Measurements from ENCODE around the gene GTF2A2. TPM values are rescaled to one million over a fixed set of nuclear protein-coding genes. Genes with fewer than 3 reads are reported as not detected.

The GTF2A2 gene
- total and polyA plus RNA-seq, 5 donors, result 115 to 145 (median 124) TPM

DNA sequence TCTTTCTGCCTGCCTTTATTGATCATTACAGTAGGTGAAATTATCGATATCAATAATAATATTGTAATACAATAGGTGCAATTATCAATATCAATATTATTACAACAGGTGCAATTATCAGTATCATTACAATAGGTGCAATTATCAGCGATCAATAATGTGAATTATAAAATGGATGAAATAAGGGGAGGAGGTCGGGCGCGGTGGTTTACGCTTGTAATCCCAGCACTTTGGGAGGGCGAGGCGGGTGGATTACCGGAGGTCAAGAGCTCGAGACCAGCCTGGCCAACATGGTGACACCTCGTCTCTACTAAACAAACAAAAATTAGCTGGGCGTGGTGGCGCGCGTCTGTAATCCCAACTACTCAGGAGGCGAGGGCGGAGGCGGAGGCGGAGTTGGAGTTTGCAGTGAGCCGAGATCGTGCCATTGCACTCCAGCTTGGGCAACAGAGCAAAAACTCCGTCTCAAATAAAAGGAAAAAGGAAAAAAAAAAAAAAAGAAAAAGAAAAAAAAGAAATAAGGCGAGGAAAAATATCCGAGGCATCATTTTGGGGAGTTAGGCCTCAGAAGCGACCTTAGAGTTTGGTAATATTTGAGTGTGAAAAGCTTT, 32.4 kb upstream of the GTF2A2 start:
- H3K27me3 ChIP-seq (ENCODE audit: control insufficient read depth, insufficient read depth), result no peaks in the 10 kb centered on the region

GRCh38 chr15:59688782-59689625, 31.7 kb upstream of the GTF2A2 start, which contains the start of gene BNIP2:
Gene BNIP2 (minus strand): TSS chr15:59689320. CDS start chr15:59682457, 6,863 bp downstream.
- Histone ChIP-seq H3K4me3 (ENCODE audit: low read length) (peak within 1 kb of the TSS; percentile 83), H3K4me1 (ENCODE audit: control insufficient read depth, insufficient read depth, low read length) (peaks cover 5% of the 10 kb centered on the region), H3K27ac (ENCODE audit: low read length) (peak within 1 kb of the TSS; percentile 97), H3K27me3 (ENCODE audit: control insufficient read depth, insufficient read depth) (no peaks in the 10 kb centered on the region), H3K9me3 (ENCODE audit: control insufficient read depth, low read length) (no peaks in the 10 kb centered on the region)
- ATAC-seq, result peak; percentile 98 to 99
- peak; percentile 100 for DNase-seq
- under 1% methylated on average over 78 of the region's 78 CpGs for WGBS
- intact Hi-C loops (cut with DNase I), result no loop called here

More for the DNA sequence above, 32.4 kb upstream of the GTF2A2 start:
- WGBS, result 3% methylated on average over 25 of the region's 25 CpGs
- peak; percentile 72 to 76 for ATAC-seq
- H3K9me3 ChIP-seq (ENCODE audit: control insufficient read depth, low read length), result no peaks in the 10 kb centered on the region
- peak; percentile 88 to 96 (median 93) for DNase-seq
- intact Hi-C loops (cut with DNase I), result loop anchor here in 1 of 4 donors (10.0 kb wide), 1 partner anchor 625 kb away; no protein-coding TSS in a partner anchor
- H3K4me1 ChIP-seq (ENCODE audit: control insufficient read depth, insufficient read depth, low read length), result peaks cover 5% of the 10 kb centered on the region
- peak overlapping the region; percentile 83 for H3K4me3 ChIP-seq (ENCODE audit: low read length)
- peak overlapping the region; percentile 94 for H3K27ac ChIP-seq (ENCODE audit: low read length)

GRCh38 chr15:59688423-59688781, 31.1 kb upstream of the GTF2A2 start:
- H3K9me3 ChIP-seq (ENCODE audit: control insufficient read depth, low read length), result no peaks in the 10 kb centered on the region
- H3K27ac ChIP-seq (ENCODE audit: low read length), result peak overlapping the region; percentile 97
- peak in 1 of 2 donors; percentile 1 for ATAC-seq
- H3K4me3 ChIP-seq (ENCODE audit: low read length), result peak overlapping the region; percentile 83
- DNase-seq, result no peak
- under 1% methylated on average over 15 of the region's 15 CpGs for WGBS
- peaks cover 5% of the 10 kb centered on the region for H3K4me1 ChIP-seq (ENCODE audit: control insufficient read depth, insufficient read depth, low read length)
- intact Hi-C loops (cut with DNase I), result no loop called here
- no peaks in the 10 kb centered on the region for H3K27me3 ChIP-seq (ENCODE audit: control insufficient read depth, insufficient read depth)

DNA sequence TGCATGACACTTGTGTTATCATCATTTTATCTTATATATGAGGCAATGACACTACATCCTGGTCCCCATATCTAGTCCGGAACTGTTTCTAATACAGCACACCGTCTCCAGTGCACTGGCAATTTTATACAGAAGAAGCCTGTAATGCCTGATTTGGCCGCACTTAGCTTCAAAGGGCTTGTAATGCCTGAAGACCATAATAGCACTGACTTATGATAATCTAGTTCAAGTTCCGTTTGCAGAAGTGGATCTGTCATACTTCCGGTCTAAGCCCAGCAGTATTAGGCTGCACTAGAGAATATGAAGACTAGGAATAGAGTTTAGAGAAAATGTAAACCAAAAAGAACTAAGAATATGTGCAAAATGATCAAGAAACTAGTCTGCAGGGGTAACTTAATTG, 30.5 kb upstream of the GTF2A2 start:
- H3K27ac ChIP-seq (ENCODE audit: low read length), result peak overlapping the region; percentile 48
- intact Hi-C loops (cut with DNase I), result no loop called here
- no peak for DNase-seq

GRCh38 chr15:59686389-59686788, 29.1 kb upstream of the GTF2A2 start:
- WGBS, result 70% methylated on average over 7 of the region's 7 CpGs
- Histone ChIP-seq H3K4me1 (ENCODE audit: control insufficient read depth, insufficient read depth, low read length) (peaks cover 5% of the 10 kb centered on the region), H3K27me3 (ENCODE audit: control insufficient read depth, insufficient read depth) (no peaks in the 10 kb centered on the region), H3K9me3 (ENCODE audit: control insufficient read depth, low read length) (no peaks in the 10 kb centered on the region), H3K27ac (ENCODE audit: low read length) (peak overlapping the region; percentile 64), H3K4me3 (ENCODE audit: low read length) (no peak overlapping the region)
- intact Hi-C loops (cut with DNase I), result no loop called here
- ATAC-seq (no peak), DNase-seq (peak in 1 of 3 donors; percentile 50)

More for the DNA sequence above, 30.5 kb upstream of the GTF2A2 start:
- WGBS, result 17% methylated on average over 5 of the region's 5 CpGs
- no peak for ATAC-seq
- H3K9me3 ChIP-seq (ENCODE audit: control insufficient read depth, low read length), result no peaks in the 10 kb centered on the region
- H3K4me1 ChIP-seq (ENCODE audit: control insufficient read depth, insufficient read depth, low read length), result peaks cover 5% of the 10 kb centered on the region
- no peaks in the 10 kb centered on the region for H3K27me3 ChIP-seq (ENCODE audit: control insufficient read depth, insufficient read depth)
- peak overlapping the region; percentile 83 for H3K4me3 ChIP-seq (ENCODE audit: low read length)

- Histone ChIP-seq H3K4me1 (ENCODE audit: control insufficient read depth, insufficient read depth, low read length) (peaks cover 5% of the 10 kb centered on the region), H3K27ac (ENCODE audit: low read length) (peak overlapping the region; percentile 64), H3K4me3 (ENCODE audit: low read length) (no peak overlapping the region), H3K9me3 (ENCODE audit: control insufficient read depth, low read length) (no peaks in the 10 kb centered on the region), H3K27me3 (ENCODE audit: control insufficient read depth, insufficient read depth) (no peaks in the 10 kb centered on the region)
- ATAC-seq (no peak), DNase-seq (no peak)
- WGBS, result 18% methylated on average over 1 of the region's 1 CpG
- intact Hi-C loops (cut with DNase I), result no loop called here
These were observed 28.5 kb upstream of the GTF2A2 start for GRCh38 chr15:59685737-59686297.

GRCh38 chr15:59680870-59681269, 23.6 kb upstream of the GTF2A2 start:
- Histone ChIP-seq H3K27me3 (ENCODE audit: control insufficient read depth, insufficient read depth) (no peaks in the 10 kb centered on the region), H3K4me3 (ENCODE audit: low read length) (no peak overlapping the region), H3K27ac (ENCODE audit: low read length) (no peak overlapping the region), H3K9me3 (ENCODE audit: control insufficient read depth, low read length) (no peaks in the 10 kb centered on the region), H3K4me1 (ENCODE audit: control insufficient read depth, insufficient read depth, low read length) (peaks cover 2% of the 10 kb centered on the region)
- DNase-seq, result no peak
- intact Hi-C loops (cut with DNase I), result no loop called here
- ATAC-seq, result no peak
- 95% methylated on average over 4 of the region's 5 CpGs for WGBS

GRCh38 chr15:59680346-59680745, 23.0 kb upstream of the GTF2A2 start:
- no peaks in the 10 kb centered on the region for H3K9me3 ChIP-seq (ENCODE audit: control insufficient read depth, low read length)
- intact Hi-C loops (cut with DNase I), result no loop called here

DNA sequence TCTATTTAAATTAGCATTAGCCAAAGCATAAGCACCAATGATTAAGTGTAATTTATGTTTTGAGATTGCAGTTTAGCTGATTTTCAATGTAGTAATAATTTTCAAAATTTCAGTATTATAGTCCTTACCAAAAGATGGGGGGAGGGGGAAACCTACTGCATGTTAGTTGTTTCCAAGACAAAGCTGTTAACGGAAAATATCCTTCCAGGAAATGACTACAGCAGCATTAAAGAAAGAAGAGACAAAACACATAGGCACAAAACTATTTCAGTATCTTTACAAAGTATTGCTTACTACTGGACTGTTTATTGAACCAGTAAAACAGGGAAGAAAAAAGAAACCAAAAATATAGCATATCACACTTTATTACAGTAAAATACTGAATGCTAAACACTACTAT, 21.3 kb upstream of the GTF2A2 start:
- Histone ChIP-seq H3K27me3 (ENCODE audit: control insufficient read depth, insufficient read depth) (no peaks in the 10 kb centered on the region), H3K4me1 (ENCODE audit: control insufficient read depth, insufficient read depth, low read length) (no peaks in the 10 kb centered on the region), H3K4me3 (ENCODE audit: low read length) (no peak overlapping the region), H3K27ac (ENCODE audit: low read length) (no peak overlapping the region), H3K9me3 (ENCODE audit: control insufficient read depth, low read length) (no peaks in the 10 kb centered on the region)
- 57% methylated on average over 1 of the region's 1 CpG for WGBS
- ATAC-seq (no peak), DNase-seq (no peak)
- intact Hi-C loops (cut with DNase I), result no loop called here

More at GRCh38 chr15:59680346-59680745, 23.0 kb upstream of the GTF2A2 start:
- Histone ChIP-seq H3K27me3 (ENCODE audit: control insufficient read depth, insufficient read depth) (no peaks in the 10 kb centered on the region), H3K4me1 (ENCODE audit: control insufficient read depth, insufficient read depth, low read length) (peaks cover 2% of the 10 kb centered on the region), H3K27ac (ENCODE audit: low read length) (no peak overlapping the region), H3K4me3 (ENCODE audit: low read length) (no peak overlapping the region)
- DNase-seq (no peak), ATAC-seq (no peak)
- WGBS, result 96% methylated on average over 6 of the region's 6 CpGs

DNA sequence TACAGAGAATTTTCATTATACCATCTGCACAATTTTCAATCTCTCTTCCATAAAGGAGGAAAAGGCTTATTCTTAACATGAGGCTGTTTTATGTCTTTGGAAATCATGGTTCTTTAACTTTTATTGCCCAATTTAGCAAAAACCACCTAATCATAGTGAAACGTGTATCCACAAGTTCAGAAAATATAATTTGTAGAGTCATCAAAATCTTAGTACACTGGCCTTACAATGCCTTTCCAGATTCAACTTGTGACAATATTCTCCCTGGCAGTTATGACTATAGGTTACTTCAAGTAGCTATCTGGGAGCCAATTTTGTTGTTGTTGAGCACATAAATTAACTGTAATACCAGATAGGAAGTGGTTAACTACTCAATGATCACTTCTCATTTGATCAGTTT, 20.9 kb upstream of the GTF2A2 start:
- no peak for ATAC-seq
- H3K4me1 ChIP-seq (ENCODE audit: control insufficient read depth, insufficient read depth, low read length), result no peaks in the 10 kb centered on the region

DNA sequence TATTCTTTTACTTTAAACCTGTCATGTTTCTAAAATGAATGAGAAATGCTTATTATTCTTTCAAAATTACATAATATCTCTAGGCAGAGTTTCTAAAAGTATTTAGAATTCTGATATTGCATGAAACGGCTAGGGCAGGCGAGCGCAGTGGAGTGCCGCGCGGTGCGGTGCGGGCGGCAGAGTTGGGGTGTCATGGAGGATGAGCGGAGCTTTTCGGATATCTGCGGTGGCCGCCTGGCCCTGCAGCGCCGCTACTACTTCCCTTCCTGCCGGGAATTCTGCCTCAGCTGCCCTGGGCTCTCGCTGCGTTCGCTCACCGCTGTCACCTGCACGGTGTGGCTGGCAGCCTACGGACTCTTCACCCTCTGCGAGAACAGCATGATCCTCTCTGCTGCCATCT, 19.2 kb upstream of the GTF2A2 start:
- Histone ChIP-seq H3K9me3 (ENCODE audit: control insufficient read depth, low read length) (no peaks in the 10 kb centered on the region), H3K4me3 (ENCODE audit: low read length) (no peak overlapping the region), H3K4me1 (ENCODE audit: control insufficient read depth, insufficient read depth, low read length) (no peaks in the 10 kb centered on the region), H3K27ac (ENCODE audit: low read length) (no peak overlapping the region), H3K27me3 (ENCODE audit: control insufficient read depth, insufficient read depth) (no peaks in the 10 kb centered on the region)
- ATAC-seq (peak in 1 of 2 donors; percentile 18), DNase-seq (no peak)
- WGBS, result 97% methylated on average over 23 of the region's 23 CpGs
- intact Hi-C loops (cut with DNase I), result no loop called here

More for the DNA sequence above, 20.9 kb upstream of the GTF2A2 start:
- no peak for DNase-seq
- intact Hi-C loops (cut with DNase I), result no loop called here
- H3K27me3 ChIP-seq (ENCODE audit: control insufficient read depth, insufficient read depth), result no peaks in the 10 kb centered on the region
- H3K27ac ChIP-seq (ENCODE audit: low read length), result no peak overlapping the region
- no peaks in the 10 kb centered on the region for H3K9me3 ChIP-seq (ENCODE audit: control insufficient read depth, low read length)
- H3K4me3 ChIP-seq (ENCODE audit: low read length), result no peak overlapping the region
- WGBS, result 68% methylated on average over 1 of the region's 1 CpG

All from right cardiac atrium (tissue), 5 donors.